ENCODE measurements around the gene PPIP5K2. TPM values are rescaled to one million over a fixed set of nuclear protein-coding genes. Genes with fewer than 3 reads are reported as not detected.
"Not testable (repeated sequence)": the region's sequence is repeated elsewhere in the genome, so short reads cannot be mapped to it uniquely, and the experiment has no call there.

Gene PPIP5K2
- total RNA-seq, 1 donor from 2014 or later = 67.7 TPM

- Histone ChIP-seq H3K4me1 (ENCODE audit: insufficient read depth, low read length) (peaks cover 3% of the 10 kb centered on the region), H3K36me3 (ENCODE audit: insufficient read depth, low read length) (no peaks in the 10 kb centered on the region), H3K4me2 (ENCODE audit: low read length) (no peak overlapping the region), H3K9me3 (ENCODE audit: insufficient read depth, low read depth, low read length) (no peaks in the 10 kb centered on the region), H3K79me2 (ENCODE audit: insufficient read depth, low read length) (no peaks in the 10 kb centered on the region), H3K27ac (ENCODE audit: low read depth, low read length) (no peak overlapping the region), H4K20me1 (ENCODE audit: insufficient read depth, low read length) (no peaks in the 10 kb centered on the region), H3K4me3 (ENCODE audit: insufficient read depth, low read depth, low read length) (no peak overlapping the region), H3K9ac (ENCODE audit: low read length) (no peak overlapping the region), H2AFZ (ENCODE audit: low read depth, low read length) (no peak overlapping the region), H3K27me3 (ENCODE audit: insufficient read depth, low read length) (no peaks in the 10 kb centered on the region)
- DNase-seq (ENCODE audit: low read depth) (no peak), FAIRE-seq (no peak)
- H3K9me3 Mint-ChIP-seq (ENCODE audit: unreplicated experiment) = peaks cover 4% of the 10 kb centered on the region
- peaks cover 1% of the 10 kb centered on the region for H3K27me3 Mint-ChIP-seq (ENCODE audit: low read depth, unreplicated experiment)
- no peak overlapping the region for H3K27ac Mint-ChIP-seq (ENCODE audit: unreplicated experiment)
- TF ChIP-seq CTCF (IDR thresholded peaks at IDR 0.05; ENCODE audit: insufficient read depth, low read depth, low read length) = no peak
- TF ChIP-seq EZH2 (IDR thresholded peaks at IDR 0.05; ENCODE audit: insufficient read depth, low read length) = no peak
- no peak overlapping the region for H3K4me3 Mint-ChIP-seq (ENCODE audit: unreplicated experiment)
- peaks cover 8% of the 10 kb centered on the region for H3K4me1 Mint-ChIP-seq (ENCODE audit: low read depth, unreplicated experiment)
- no peaks in the 10 kb centered on the region for H3K36me3 Mint-ChIP-seq (ENCODE audit: low read depth, unreplicated experiment)
Observed at GRCh38 chr5:103217101-103217500, 97.0 kb downstream of the PPIP5K2 start.

- Histone ChIP-seq H3K9ac (ENCODE audit: low read length) (no peak overlapping the region), H3K4me3 (ENCODE audit: insufficient read depth, low read depth, low read length) (no peak overlapping the region), H3K27me3 (ENCODE audit: insufficient read depth, low read length) (no peaks in the 10 kb centered on the region), H3K36me3 (ENCODE audit: insufficient read depth, low read length) (no peaks in the 10 kb centered on the region), H3K4me1 (ENCODE audit: insufficient read depth, low read length) (peaks cover 3% of the 10 kb centered on the region), H2AFZ (ENCODE audit: low read depth, low read length) (no peak overlapping the region), H3K27ac (ENCODE audit: low read depth, low read length) (peak overlapping the region; percentile 72), H3K9me3 (ENCODE audit: insufficient read depth, low read depth, low read length) (no peaks in the 10 kb centered on the region), H3K4me2 (ENCODE audit: low read length) (no peak overlapping the region), H4K20me1 (ENCODE audit: insufficient read depth, low read length) (no peaks in the 10 kb centered on the region), H3K79me2 (ENCODE audit: insufficient read depth, low read length) (no peaks in the 10 kb centered on the region)
- no peaks in the 10 kb centered on the region for H3K36me3 Mint-ChIP-seq (ENCODE audit: low read depth, unreplicated experiment)
- H3K27ac Mint-ChIP-seq (ENCODE audit: unreplicated experiment) = no peak overlapping the region
- no peak overlapping the region for H3K4me3 Mint-ChIP-seq (ENCODE audit: unreplicated experiment)
- peaks cover 3% of the 10 kb centered on the region for H3K27me3 Mint-ChIP-seq (ENCODE audit: low read depth, unreplicated experiment)
- no peak for TF ChIP-seq EZH2 (IDR thresholded peaks at IDR 0.05; ENCODE audit: insufficient read depth, low read length)
- no peak for TF ChIP-seq CTCF (IDR thresholded peaks at IDR 0.05; ENCODE audit: insufficient read depth, low read depth, low read length)
- peak; percentile 94 for DNase-seq (ENCODE audit: low read depth)
- H3K4me1 Mint-ChIP-seq (ENCODE audit: low read depth, unreplicated experiment) = peaks cover 8% of the 10 kb centered on the region
- peaks cover 4% of the 10 kb centered on the region for H3K9me3 Mint-ChIP-seq (ENCODE audit: unreplicated experiment)
- no peak for FAIRE-seq
Observed at GRCh38 chr5:103218164-103218563, 98.1 kb downstream of the PPIP5K2 start.

- not testable (repeated sequence) for H3K9me3 Mint-ChIP-seq (ENCODE audit: unreplicated experiment); H3K4me1 ChIP-seq (ENCODE audit: insufficient read depth, low read length); H3K27ac Mint-ChIP-seq (ENCODE audit: unreplicated experiment); H3K4me3 ChIP-seq (ENCODE audit: insufficient read depth, low read depth, low read length); H3K36me3 ChIP-seq (ENCODE audit: insufficient read depth, low read length); H3K4me3 Mint-ChIP-seq (ENCODE audit: unreplicated experiment); H3K27me3 ChIP-seq (ENCODE audit: insufficient read depth, low read length); FAIRE-seq; H4K20me1 ChIP-seq (ENCODE audit: insufficient read depth, low read length); H3K79me2 ChIP-seq (ENCODE audit: insufficient read depth, low read length); H3K4me1 Mint-ChIP-seq (ENCODE audit: low read depth, unreplicated experiment); DNase-seq (ENCODE audit: low read depth); H3K9ac ChIP-seq (ENCODE audit: low read length); H2AFZ ChIP-seq (ENCODE audit: low read depth, low read length); H3K9me3 ChIP-seq (ENCODE audit: insufficient read depth, low read depth, low read length); H3K36me3 Mint-ChIP-seq (ENCODE audit: low read depth, unreplicated experiment); H3K27me3 Mint-ChIP-seq (ENCODE audit: low read depth, unreplicated experiment); H3K27ac ChIP-seq (ENCODE audit: low read depth, low read length); H3K4me2 ChIP-seq (ENCODE audit: low read length)
Observed at GRCh38 chr5:103219074-103219473, 99.0 kb downstream of the PPIP5K2 start.

Data from astrocyte (in vitro differentiated cells and primary cell).